ENCODE data around the gene FEN1.

The FEN1 gene

GRCh38 chr11:61793083-61793828, 545 bp downstream of the FEN1 start:
- Histone ChIP-seq H3K4me3 (ENCODE audit: low read depth, low read length) (peak overlapping the region; percentile 98), H3K9me3 (ENCODE audit: severe bottlenecking) (no peaks in the 10 kb centered on the region), H3K27me3 (ENCODE audit: insufficient read depth, low read depth, severe bottlenecking) (no peaks in the 10 kb centered on the region), H3K36me3 (peaks cover 74% of the 10 kb centered on the region), H3K27ac (peak overlapping the region; percentile 100)
- TF ChIP-seq CTCF (IDR thresholded peaks at IDR 0.05; ENCODE audit: low read depth, low read length) = no peak
- DNase-seq = peak; percentile 40

- H3K27ac ChIP-seq = peak overlapping the region; percentile 100
- H3K9me3 ChIP-seq (ENCODE audit: severe bottlenecking) = no peaks in the 10 kb centered on the region
- TF ChIP-seq CTCF (IDR thresholded peaks at IDR 0.05; ENCODE audit: low read depth, low read length) = no peak
- H3K36me3 ChIP-seq = peaks cover 72% of the 10 kb centered on the region
- no peaks in the 10 kb centered on the region for H3K27me3 ChIP-seq (ENCODE audit: insufficient read depth, low read depth, severe bottlenecking)
- H3K4me3 ChIP-seq (ENCODE audit: low read depth, low read length) = peak overlapping the region; percentile 98
- DNase-seq = no peak
These were observed 1.1 kb downstream of the FEN1 start for GRCh38 chr11:61793829-61794204.

GRCh38 chr11:61794579-61794978, 1.9 kb downstream of the FEN1 start:
- Histone ChIP-seq H3K4me3 (ENCODE audit: low read depth, low read length) (no peak overlapping the region), H3K9me3 (ENCODE audit: severe bottlenecking) (no peaks in the 10 kb centered on the region), H3K36me3 (peaks cover 70% of the 10 kb centered on the region), H3K27ac (no peak overlapping the region), H3K27me3 (ENCODE audit: insufficient read depth, low read depth, severe bottlenecking) (no peaks in the 10 kb centered on the region)
- no peak for TF ChIP-seq CTCF (IDR thresholded peaks at IDR 0.05; ENCODE audit: low read depth, low read length)
- DNase-seq = no peak

- Histone ChIP-seq H3K36me3 (peaks cover 71% of the 10 kb centered on the region), H3K27me3 (ENCODE audit: insufficient read depth, low read depth, severe bottlenecking) (no peaks in the 10 kb centered on the region), H3K4me3 (ENCODE audit: low read depth, low read length) (no peak overlapping the region), H3K27ac (no peak overlapping the region), H3K9me3 (ENCODE audit: severe bottlenecking) (no peaks in the 10 kb centered on the region)
- no peak for DNase-seq
- TF ChIP-seq CTCF (IDR thresholded peaks at IDR 0.05; ENCODE audit: low read depth, low read length) = no peak
These were observed 2.7 kb downstream of the FEN1 start for GRCh38 chr11:61795459-61795858.

- H3K36me3 ChIP-seq = peaks cover 77% of the 10 kb centered on the region
- H3K27me3 ChIP-seq (ENCODE audit: insufficient read depth, low read depth, severe bottlenecking) = no peaks in the 10 kb centered on the region
- no peaks in the 10 kb centered on the region for H3K9me3 ChIP-seq (ENCODE audit: severe bottlenecking)
- no peak overlapping the region for H3K4me3 ChIP-seq (ENCODE audit: low read depth, low read length)
- no peak for DNase-seq
- no peak for TF ChIP-seq CTCF (IDR thresholded peaks at IDR 0.05; ENCODE audit: low read depth, low read length)
- no peak overlapping the region for H3K27ac ChIP-seq
These were observed 3.3 kb downstream of the FEN1 start for GRCh38 chr11:61795876-61796526.

Data from WERI-Rb-1 (cell line).